ENCODE data around the gene GLCCI1. TPM values are rescaled to one million over a fixed set of nuclear protein-coding genes. Genes with fewer than 3 reads are reported as not detected.

Gene GLCCI1
- total and polyA plus RNA-seq, 2 of the 8 experiments (the other 6 are each of a cell fraction or from before 2014, with no cell fraction given) = 12.4 to 27.7 TPM

- Histone ChIP-seq H3K4ac (replicated peaks; ENCODE audit: insufficient read length, low read depth, low read length) (no peak overlapping the region), H4K91ac (replicated peaks; ENCODE audit: insufficient read length, low read length) (no peak overlapping the region), H2BK12ac (ENCODE audit: low read depth, low read length) (no peak overlapping the region), H3K27me3 (replicated peaks in 1 of 4; ENCODE audit: control insufficient read depth in 3 of 4, extremely low read depth in 1 of 4, insufficient read depth in 3 of 4, low read length in 3 of 4) (no peaks in the 10 kb centered on the region), H4K5ac (ENCODE audit: insufficient read length, low read depth, low read length) (no peak overlapping the region), H3K4me3 (ENCODE audit: extremely low read depth in 1 of 4, insufficient read depth in 2 of 4, low read depth in 3 of 4, low read length in 4 of 4) (no peak overlapping the region), H3K9ac (replicated peaks in 1 of 4; ENCODE audit: extremely low read depth in 1 of 4, low read depth in 3 of 4, low read length in 3 of 4) (no peak overlapping the region), H3K4me1 (replicated peaks in 1 of 4; ENCODE audit: control insufficient read depth in 3 of 4, insufficient read depth in 4 of 4, low read length in 3 of 4) (no peaks in the 10 kb centered on the region; a peak in 1 of 7 replicates), H2BK15ac (ENCODE audit: low read length) (no peak overlapping the region), H2BK120ac (replicated peaks; ENCODE audit: low read depth, low read length) (no peak overlapping the region), H4K8ac (ENCODE audit: extremely low read depth, insufficient read depth, low read length) (no peak overlapping the region), H2BK20ac (ENCODE audit: low read length) (no peak overlapping the region), H2AK5ac (ENCODE audit: low read depth, low read length) (no peak overlapping the region), H3K23ac (ENCODE audit: insufficient read length) (no peak overlapping the region), H3K14ac (ENCODE audit: insufficient read length) (no peak overlapping the region), H2BK5ac (ENCODE audit: low read depth, low read length) (no peak overlapping the region), H3K23me2 (ENCODE audit: low read depth, low read length) (no peaks in the 10 kb centered on the region), H2AFZ (ENCODE audit: low read length) (no peak overlapping the region), H3K4me2 (ENCODE audit: insufficient read depth in 1 of 2, low read depth in 2 of 2, low read length in 2 of 2) (no peak overlapping the region), H3K79me1 (ENCODE audit: low read depth, low read length) (no peaks in the 10 kb centered on the region), H3K36me3 (ENCODE audit: control insufficient read depth in 2 of 4, insufficient read depth in 4 of 4, low read length in 3 of 4) (no peaks in the 10 kb centered on the region; a peak in 1 of 8 replicates), H4K20me1 (replicated peaks in 1 of 2; ENCODE audit: control insufficient read depth in 1 of 2, insufficient read depth in 2 of 2, low read length in 2 of 2) (no peaks in the 10 kb centered on the region), H3K27ac (ENCODE audit: low read depth, low read length) (no peak overlapping the region), H3K9me3 (ENCODE audit: insufficient read depth in 2 of 2, low read depth in 1 of 2, low read length in 1 of 2) (no peaks in the 10 kb centered on the region), H3K79me2 (ENCODE audit: control insufficient read depth in 1 of 2, insufficient read depth in 2 of 2, low read length in 2 of 2) (no peaks in the 10 kb centered on the region), H3K18ac (ENCODE audit: extremely low read depth, low read length) (no peak overlapping the region), H3K56ac (replicated peaks; ENCODE audit: insufficient read length, low read depth, low read length) (no peak overlapping the region)
- CTCF ChIA-PET (ENCODE audit: partially characterized antibody) = no interaction called here
- DNase-seq (ENCODE audit: low read depth in 1 of 2, low spot score in 2 of 2) (no peak), FAIRE-seq (no peak)
- POLR2A ChIA-PET (ENCODE audit: partially characterized antibody) = interaction anchor here (1.5 kb wide), 1 partner anchor 9 kb away, joined by 3 read pairs; no protein-coding TSS in a partner anchor
- WGBS, 2 experiments (ENCODE audit: extremely low coverage in 1 of 2, insufficient coverage in 1 of 2, insufficient read length in 1 of 2, insufficient replicate concordance in 2 of 2, low coverage in 1 of 2, low lambda C conversion rate in 2 of 2, missing lambda C conversion rate in 1 of 2) = 72% methylated on average over 2 of the region's 2 CpGs; no CpG with 5 or more reads in 1 of the 2 experiments
- no peak for TF ChIP-seq ASH2L (IDR thresholded peaks at IDR 0.05; ENCODE audit: low read length)
- no peak for TF ChIP-seq CREB1 (IDR thresholded peaks at IDR 0.05)
- TF ChIP-seq JUND (IDR thresholded peaks at IDR 0.05; ENCODE audit: low read length) = no peak
- TF ChIP-seq SUZ12 (IDR thresholded peaks at IDR 0.05; ENCODE audit: low read length) = no peak
These were observed 158.1 kb downstream of the GLCCI1 start for GRCh38 chr7:8126601-8127167.
